OCI-LY1 (cell line): ENCODE measurements around the gene MYO1A.

Experiments used
- H2AFZ ChIP-seq: fragments of 200-600 bp; sonication (generic), shearing (Covaris generic); 2 replicates; pipeline ENCODE4 v1.6.0; 2014; ENCODE audit warnings: antibody characterized with exemption, mild to moderate bottlenecking, low read length
- H3F3A ChIP-seq: fragments of 200-600 bp; sonication (generic), shearing (Covaris generic); 2 replicates; pipeline ENCODE4 v1.6.0; 2014; ENCODE audit warnings: mild to moderate bottlenecking, antibody characterized with exemption, low read length, moderate library complexity; ENCODE audit not compliant: insufficient read depth
- H3K27ac ChIP-seq: fragments of 200-600 bp; sonication (generic); 2 replicates; pipeline ENCODE4 v1.5.1; 2014; ENCODE audit warnings: low read length, mixed run types, mild to moderate bottlenecking, low read depth; ENCODE audit not compliant: poor library complexity, severe bottlenecking
- H3K27me3 ChIP-seq: fragments of 200-600 bp; sonication (generic); 2 replicates; pipeline ENCODE4 v1.6.0; 2014; ENCODE audit warnings: antibody characterized with exemption, mild to moderate bottlenecking, low read length, moderate library complexity; ENCODE audit not compliant: insufficient read depth
- H3K36me3 ChIP-seq: fragments of 200-600 bp; sonication (generic); 2 replicates; pipeline ENCODE4 v1.6.1; 2014; ENCODE audit warnings: mild to moderate bottlenecking, antibody characterized with exemption, low read length, moderate library complexity, mixed read lengths; ENCODE audit not compliant: insufficient read depth
- H3K4me1 ChIP-seq: fragments of 200-600 bp; sonication (generic); 2 replicates; pipeline ENCODE4 v1.5.1; 2014; ENCODE audit warnings: mild to moderate bottlenecking, low read length, moderate library complexity; ENCODE audit not compliant: insufficient read depth, severe bottlenecking
- H3K4me2 ChIP-seq: fragments of 200-600 bp; sonication (generic), shearing (Covaris generic); 2 replicates; pipeline ENCODE4 v1.6.1; 2014; ENCODE audit warnings: low read length
- H3K4me3 ChIP-seq: fragments of 200-600 bp; sonication (generic); 2 replicates; pipeline ENCODE4 v1.5.1; 2014; ENCODE audit warnings: low read length, low read depth, mild to moderate bottlenecking, mixed read lengths; ENCODE audit not compliant: poor library complexity, severe bottlenecking
- H3K79me2 ChIP-seq: fragments of 200-600 bp; shearing (Covaris generic); 2 replicates; pipeline ENCODE4 v1.6.1; 2016; ENCODE audit warnings: mixed run types, low read length, mixed read lengths; ENCODE audit not compliant: insufficient read depth
- H3K9ac ChIP-seq: fragments of 200-600 bp; sonication (generic), shearing (Covaris generic); 2 replicates; pipeline ENCODE4 v1.6.1; 2014; ENCODE audit warnings: mild to moderate bottlenecking, low read length, mixed read lengths
- H3K9me2 ChIP-seq: fragments of 200-600 bp; sonication (generic), shearing (Covaris generic); 2 replicates; pipeline ENCODE4 v1.6.1; 2014; ENCODE audit warnings: low read depth, mild to moderate bottlenecking, low read length, mixed read lengths
- H3K9me3 ChIP-seq: fragments of 200-600 bp; shearing (Covaris generic); 2 replicates; pipeline ENCODE4 v1.6.1; 2014; ENCODE audit warnings: low read length, mixed read lengths
- H4K20me1 ChIP-seq: fragments of 200-600 bp; sonication (generic), shearing (Covaris generic); 2 replicates; pipeline ENCODE4 v1.6.0; 2016; ENCODE audit warnings: mild to moderate bottlenecking, low read length; ENCODE audit not compliant: insufficient read depth
- EZH2 ChIP-seq: fragments of 200-600 bp; sonication (generic), shearing (Covaris generic); IDR thresholded peaks from 2 replicates; pipeline ENCODE4 v1.8.0; 2017; ENCODE audit warnings: borderline replicate concordance, mixed run types, mild to moderate bottlenecking, antibody characterized with exemption, low read length, moderate library complexity, mixed read lengths
- TF ChIP-seq, protein P1 (sequence below): fragments of 200-600 bp; sonication (generic), shearing (Covaris generic); IDR thresholded peaks from 2 replicates; pipeline ENCODE4 v1.5.1; 2017; ENCODE audit warnings: mild to moderate bottlenecking, antibody characterized with exemption, low read length, moderate library complexity, mixed read lengths

MYO1A gene

DNA sequence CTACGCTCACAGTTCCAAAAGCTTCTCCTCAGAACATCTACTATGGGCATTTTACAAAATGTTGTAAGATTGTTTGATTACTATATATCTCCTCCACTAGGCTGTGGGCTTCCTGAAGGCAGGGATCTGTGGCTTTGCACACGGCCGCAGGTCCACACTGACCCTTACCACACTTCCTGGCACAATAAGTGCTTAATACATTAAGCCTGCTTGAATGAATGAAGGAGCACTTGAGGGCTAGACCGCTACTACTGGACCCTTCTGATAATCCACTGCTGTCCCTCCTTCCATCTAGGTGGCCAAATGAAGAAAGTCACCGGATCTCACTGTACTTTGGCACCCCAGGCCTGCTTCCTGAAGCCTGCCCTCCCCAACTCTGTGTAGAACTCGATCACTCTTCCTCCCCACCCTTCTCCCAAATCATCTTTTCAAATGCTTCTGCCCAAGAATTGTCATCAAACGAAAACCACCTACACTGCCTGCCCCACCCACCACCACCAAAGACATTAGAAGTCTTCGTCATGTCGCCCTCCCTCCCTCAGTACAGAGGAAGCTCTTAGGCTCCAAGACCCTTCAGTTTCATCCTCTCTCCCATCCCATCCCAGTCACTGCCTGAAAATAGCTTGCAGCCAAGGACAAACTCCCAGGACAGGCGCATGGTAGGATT, 43.0 kb downstream of the MYO1A start:
- Histone ChIP-seq H2AFZ (no peak overlapping the region), H3K27ac (no peak overlapping the region), H4K20me1 (no peaks in the 10 kb centered on the region), H3K4me3 (peak overlapping the region; percentile 50), H3K27me3 (no peaks in the 10 kb centered on the region), H3K9ac (peak overlapping the region; percentile 41; the same call in 1 of the 2 replicates), H3K9me3 (no peaks in the 10 kb centered on the region), H3K9me2 (no peaks in the 10 kb centered on the region), H3K4me1 (peaks cover 18% of the 10 kb centered on the region), H3K36me3 (peaks cover 28% of the 10 kb centered on the region), H3K4me2 (peak overlapping the region; percentile 51), H3F3A (no peaks in the 10 kb centered on the region), H3K79me2 (0 out of 2 replicates have a peak, but pooled peaks cover 6% of the 10 kb centered on the region)
- TF ChIP-seq, protein P1, sequence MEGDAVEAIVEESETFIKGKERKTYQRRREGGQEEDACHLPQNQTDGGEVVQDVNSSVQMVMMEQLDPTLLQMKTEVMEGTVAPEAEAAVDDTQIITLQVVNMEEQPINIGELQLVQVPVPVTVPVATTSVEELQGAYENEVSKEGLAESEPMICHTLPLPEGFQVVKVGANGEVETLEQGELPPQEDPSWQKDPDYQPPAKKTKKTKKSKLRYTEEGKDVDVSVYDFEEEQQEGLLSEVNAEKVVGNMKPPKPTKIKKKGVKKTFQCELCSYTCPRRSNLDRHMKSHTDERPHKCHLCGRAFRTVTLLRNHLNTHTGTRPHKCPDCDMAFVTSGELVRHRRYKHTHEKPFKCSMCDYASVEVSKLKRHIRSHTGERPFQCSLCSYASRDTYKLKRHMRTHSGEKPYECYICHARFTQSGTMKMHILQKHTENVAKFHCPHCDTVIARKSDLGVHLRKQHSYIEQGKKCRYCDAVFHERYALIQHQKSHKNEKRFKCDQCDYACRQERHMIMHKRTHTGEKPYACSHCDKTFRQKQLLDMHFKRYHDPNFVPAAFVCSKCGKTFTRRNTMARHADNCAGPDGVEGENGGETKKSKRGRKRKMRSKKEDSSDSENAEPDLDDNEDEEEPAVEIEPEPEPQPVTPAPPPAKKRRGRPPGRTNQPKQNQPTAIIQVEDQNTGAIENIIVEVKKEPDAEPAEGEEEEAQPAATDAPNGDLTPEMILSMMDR: no peak
- TF ChIP-seq EZH2: no peak

- no peak for TF ChIP-seq EZH2
- TF ChIP-seq, protein P1: peak; percentile 62
- H2AFZ ChIP-seq: no peak within 1 kb of the TSS
- 0 out of 2 replicates have a peak, but pooled peaks cover 6% of the 10 kb centered on the region for H3K79me2 ChIP-seq
- peak within 1 kb of the TSS; percentile 83 for H3K4me2 ChIP-seq
- no peaks in the 10 kb centered on the region for H3K9me2 ChIP-seq
- H3K9ac ChIP-seq: peak within 1 kb of the TSS; percentile 97
- no peaks in the 10 kb centered on the region for H3K27me3 ChIP-seq
- peaks cover 18% of the 10 kb centered on the region for H3K4me1 ChIP-seq
- peaks cover 30% of the 10 kb centered on the region for H3K36me3 ChIP-seq
- H4K20me1 ChIP-seq: no peaks in the 10 kb centered on the region
- no peaks in the 10 kb centered on the region for H3K9me3 ChIP-seq
- peak within 1 kb of the TSS; percentile 96 for H3K4me3 ChIP-seq
- H3F3A ChIP-seq: no peaks in the 10 kb centered on the region
- no peak within 1 kb of the TSS for H3K27ac ChIP-seq
Observed at GRCh38 chr12:57005980-57006808, 43.7 kb downstream of the MYO1A start, which contains the start of gene ZBTB39. TSS of gene ZBTB39 (minus strand) at chr12:57006546. CDS start at chr12:57004917, 1,629 bp downstream.

DNA sequence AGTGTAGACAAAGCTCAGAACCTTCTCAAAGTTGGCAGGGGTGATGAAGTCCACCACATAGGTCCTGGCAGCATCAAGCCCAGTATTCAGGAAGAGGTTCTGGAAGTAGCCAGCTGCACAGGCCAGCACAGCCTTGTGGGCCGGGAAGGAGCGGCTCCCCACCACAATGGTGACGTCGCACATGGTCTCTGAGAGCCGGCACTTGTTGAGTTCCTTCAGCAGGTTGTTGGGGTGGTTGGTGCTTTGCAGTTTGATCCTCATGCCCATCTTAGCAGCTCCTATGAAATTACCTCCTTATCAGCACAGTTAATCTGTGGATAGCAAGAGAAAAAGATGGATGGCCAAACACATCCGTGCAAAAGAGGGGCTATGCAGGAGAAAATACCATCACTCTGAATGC, 45.3 kb downstream of the MYO1A start:
- Histone ChIP-seq H2AFZ (no peak overlapping the region), H3K79me2 (0 out of 2 replicates have a peak, but pooled peaks cover 6% of the 10 kb centered on the region), H3K4me3 (no peak overlapping the region), H4K20me1 (no peaks in the 10 kb centered on the region), H3K27me3 (no peaks in the 10 kb centered on the region), H3K9me3 (no peaks in the 10 kb centered on the region), H3K4me1 (peaks cover 18% of the 10 kb centered on the region), H3K9me2 (no peaks in the 10 kb centered on the region), H3K9ac (no peak overlapping the region; the same call in 1 of the 2 replicates), H3K4me2 (peak overlapping the region; percentile 83), H3K36me3 (peaks cover 38% of the 10 kb centered on the region), H3F3A (no peaks in the 10 kb centered on the region), H3K27ac (no peak overlapping the region)
- TF ChIP-seq, protein P1: no peak
- no peak for TF ChIP-seq EZH2
